Erythroblast (primary cell): ENCODE data around the gene LYPD3.

Source experiments
- GATA1 ChIP-seq: IDR thresholded peaks from 2 replicates; pipeline ENCODE4 v1.6.1; 2011; ENCODE audit warnings: low read depth, mild to moderate bottlenecking, control low read depth, low read length, moderate library complexity
- POLR2A ChIP-seq: IDR thresholded peaks from 2 replicates; pipeline ENCODE4 v1.6.1; 2011; ENCODE audit warnings: mild to moderate bottlenecking, low read length

DNA sequence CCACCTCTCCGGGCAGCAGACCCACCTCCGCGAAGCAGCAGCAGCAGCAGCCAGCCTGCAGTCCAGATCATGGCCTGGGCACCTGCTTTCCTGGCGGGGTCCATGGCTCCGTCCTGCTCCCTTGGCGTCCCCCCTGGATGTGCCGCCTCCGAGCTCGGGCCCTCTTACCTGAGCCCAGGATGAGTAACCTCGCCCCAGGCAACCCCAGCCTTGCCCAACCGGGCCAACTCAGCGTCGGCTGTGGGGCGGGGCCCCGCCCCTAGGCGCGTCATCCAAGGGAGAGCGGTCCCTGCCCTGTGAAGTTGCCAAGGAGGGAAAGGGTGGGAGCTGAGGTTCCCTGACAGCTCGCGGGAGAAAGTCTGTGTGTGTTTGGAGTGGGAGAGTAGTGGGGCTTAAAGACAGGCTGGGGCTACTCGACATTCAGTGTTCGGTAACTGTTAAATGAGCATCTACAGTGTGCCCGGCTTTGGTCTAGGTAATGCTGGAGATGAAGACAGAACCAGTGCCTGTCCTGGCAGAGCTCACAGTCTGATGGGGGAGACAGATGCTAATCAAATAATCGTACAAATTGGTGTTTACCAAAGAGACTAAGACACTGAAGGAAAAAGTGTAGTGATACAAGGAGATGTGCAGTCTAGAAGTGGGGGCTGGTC, at the start of gene LYPD3:
- TF ChIP-seq POLR2A = no peak
- no peak for TF ChIP-seq GATA1
